Hematopoietic multipotent progenitor cell treated with erythropoietin and hydrocortisone succinate and interleukin-3 and kit ligand, for 17 days (in vitro differentiated cells): ENCODE results near the gene CELSR2.

Source experiments
- DNase-seq: peaks from one replicate; pipeline ENCODE4 v3.0.0-alpha.2; 2015; ENCODE audit warnings: low spot score

The CELSR2 gene

DNA sequence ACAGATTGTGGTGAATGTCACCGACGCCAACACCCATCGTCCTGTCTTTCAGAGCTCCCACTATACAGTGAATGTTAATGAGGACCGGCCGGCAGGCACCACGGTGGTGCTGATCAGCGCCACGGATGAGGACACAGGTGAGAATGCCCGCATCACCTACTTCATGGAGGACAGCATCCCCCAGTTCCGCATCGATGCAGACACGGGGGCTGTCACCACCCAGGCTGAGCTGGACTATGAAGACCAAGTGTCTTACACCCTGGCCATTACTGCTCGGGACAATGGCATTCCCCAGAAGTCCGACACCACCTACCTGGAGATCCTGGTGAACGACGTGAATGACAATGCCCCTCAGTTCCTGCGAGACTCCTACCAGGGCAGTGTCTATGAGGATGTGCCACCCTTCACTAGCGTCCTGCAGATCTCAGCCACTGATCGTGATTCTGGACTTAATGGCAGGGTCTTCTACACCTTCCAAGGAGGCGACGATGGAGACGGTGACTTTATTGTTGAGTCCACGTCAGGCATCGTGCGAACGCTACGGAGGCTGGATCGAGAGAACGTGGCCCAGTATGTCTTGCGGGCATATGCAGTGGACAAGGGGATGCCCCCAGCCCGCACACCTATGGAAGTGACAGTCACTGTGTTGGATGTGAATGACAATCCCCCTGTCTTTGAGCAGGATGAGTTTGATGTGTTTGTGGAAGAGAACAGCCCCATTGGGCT, 3.0 kb downstream of the CELSR2 start:
- no peak for DNase-seq

DNA sequence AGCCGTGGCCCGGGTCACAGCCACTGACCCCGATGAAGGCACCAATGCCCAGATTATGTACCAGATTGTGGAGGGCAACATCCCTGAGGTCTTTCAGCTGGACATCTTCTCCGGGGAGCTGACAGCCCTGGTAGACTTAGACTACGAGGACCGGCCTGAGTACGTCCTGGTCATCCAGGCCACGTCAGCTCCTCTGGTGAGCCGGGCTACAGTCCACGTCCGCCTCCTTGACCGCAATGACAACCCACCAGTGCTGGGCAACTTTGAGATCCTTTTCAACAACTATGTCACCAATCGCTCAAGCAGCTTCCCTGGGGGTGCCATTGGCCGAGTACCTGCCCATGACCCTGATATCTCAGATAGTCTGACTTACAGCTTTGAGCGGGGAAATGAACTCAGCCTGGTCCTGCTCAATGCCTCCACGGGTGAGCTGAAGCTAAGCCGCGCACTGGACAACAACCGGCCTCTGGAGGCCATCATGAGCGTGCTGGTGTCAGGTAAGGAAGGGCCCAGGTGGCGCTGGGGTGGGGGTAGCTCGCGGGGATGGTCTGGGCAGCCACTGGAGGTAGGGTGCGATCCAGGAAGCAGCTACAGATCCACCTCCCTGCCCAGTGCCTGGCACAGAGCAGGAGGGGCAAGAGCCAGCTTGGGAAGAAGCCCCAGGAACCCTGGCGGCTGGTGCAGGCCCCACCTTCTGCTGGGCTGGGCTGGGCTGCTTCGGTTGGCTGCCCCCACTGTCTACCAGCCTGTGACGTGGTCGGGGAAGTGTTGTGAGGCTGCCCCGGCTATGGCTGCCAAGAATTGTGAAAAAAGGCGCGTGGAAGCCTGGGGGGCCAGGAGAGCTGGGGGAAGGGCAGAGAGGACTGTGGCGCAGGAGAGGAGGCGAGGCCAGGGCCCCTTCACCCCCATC, 3.8 kb downstream of the CELSR2 start:
- DNase-seq, result no peak

DNA sequence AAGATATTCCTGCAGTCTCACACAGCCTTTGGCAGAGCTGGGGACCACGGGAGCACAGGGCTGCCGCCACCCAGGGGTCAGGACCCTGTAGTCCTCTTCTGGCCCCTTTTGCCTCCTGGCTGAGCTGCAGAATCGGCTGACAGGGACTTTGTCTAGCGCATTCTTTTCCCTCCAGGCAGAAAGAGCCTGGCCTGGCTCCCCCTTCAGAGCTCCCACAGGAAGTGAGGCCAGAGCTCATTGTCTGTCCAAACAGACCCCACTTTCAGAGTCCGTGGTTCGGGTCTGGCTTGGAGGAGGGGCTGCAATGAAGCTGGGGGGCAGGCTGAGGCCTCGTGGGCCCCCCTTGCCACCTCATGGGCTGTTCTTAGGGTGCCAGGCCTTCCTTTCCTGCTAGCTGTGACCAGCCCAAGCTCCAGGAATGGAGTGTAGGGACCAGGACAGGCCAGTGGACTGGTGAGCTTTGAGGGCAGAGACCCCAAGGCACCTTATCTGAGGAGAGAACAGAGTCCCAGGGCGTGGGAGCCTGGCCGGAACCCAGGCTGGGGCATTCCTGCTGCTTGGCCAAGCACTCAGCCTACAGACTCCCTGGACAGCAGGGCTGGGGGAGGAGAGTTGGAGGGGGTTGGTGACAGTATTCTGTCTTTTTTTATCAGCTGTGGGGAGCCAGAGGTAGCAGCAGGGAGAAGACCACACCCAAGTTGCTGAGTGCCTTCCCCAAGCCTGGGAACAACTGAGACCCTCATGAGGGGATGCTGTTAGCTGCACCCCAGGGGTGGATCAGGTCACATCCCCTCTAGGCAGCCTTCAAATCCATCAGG, 4.7 kb downstream of the CELSR2 start:
- no peak for DNase-seq

DNA sequence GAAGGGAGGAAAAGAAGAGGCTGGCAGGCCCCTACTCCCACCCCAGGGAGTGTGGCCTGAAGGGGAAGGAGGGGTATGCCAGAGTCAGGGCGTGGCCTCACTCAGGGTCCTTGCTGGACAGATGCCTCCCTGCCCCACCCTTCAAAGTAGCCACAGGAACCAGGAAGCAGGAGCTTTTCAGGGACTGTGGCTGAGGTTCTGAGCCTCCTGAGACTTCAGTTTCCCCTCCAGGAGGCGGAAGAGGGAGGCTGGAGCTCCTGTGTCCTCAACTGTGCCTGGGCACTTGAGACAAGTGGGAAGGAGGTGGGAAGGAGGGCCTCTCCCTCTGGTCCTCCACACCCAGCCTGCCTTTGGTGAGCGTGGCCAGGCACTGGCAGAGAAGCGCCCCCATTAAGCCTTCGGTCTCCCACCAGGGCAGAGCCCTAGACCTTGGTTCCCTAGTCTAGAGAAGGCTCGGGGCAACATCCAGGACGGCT, 5.3 kb downstream of the CELSR2 start:
- no peak for DNase-seq

DNA sequence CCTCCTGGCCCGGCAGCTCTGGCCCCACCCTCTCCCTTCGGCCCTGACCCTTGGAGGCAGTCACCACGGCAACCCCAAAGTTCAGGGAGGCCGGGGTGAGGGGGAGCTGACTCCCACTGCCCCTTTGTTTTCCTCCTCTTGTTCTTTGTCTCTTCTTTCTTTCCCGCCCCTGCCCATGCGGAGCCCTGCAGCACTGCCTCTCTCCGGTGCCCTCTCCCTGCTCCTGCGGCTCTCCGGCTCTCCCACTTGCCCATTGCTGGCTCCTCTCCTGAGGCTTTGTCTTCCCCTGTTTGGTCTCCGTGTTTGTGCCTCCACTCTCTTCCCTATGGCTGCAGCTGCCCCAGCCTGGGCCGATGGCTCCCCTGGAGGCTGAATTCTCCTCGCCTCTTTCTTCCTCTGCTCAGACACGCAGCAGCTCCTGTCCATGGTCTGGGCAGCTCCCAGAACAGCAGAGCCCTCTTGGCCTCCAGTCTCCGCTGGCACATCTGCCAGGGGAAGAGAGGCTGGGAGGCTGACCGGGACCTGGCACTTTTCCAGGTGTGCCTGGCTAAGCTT, 5.8 kb downstream of the CELSR2 start:
- DNase-seq, result no peak

DNA sequence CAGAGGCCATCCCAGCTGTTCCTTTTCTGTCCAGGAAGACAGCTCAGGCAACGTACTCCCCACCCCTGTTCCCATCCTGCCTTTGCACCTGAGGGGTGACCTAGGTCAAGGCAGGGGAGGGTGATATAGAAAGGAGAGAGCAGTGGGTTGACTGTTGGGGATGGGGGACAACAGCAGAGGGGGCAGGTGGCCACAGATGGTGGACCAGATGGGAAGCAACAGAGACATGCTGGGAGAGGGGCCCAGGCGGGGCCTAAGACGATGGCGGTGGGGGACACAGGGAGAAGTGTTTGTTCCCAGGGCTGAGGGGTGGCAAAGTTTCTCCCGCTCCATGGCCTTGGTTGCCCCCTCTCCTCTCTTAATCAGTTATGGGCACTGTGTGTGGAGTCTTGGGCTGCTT, 6.3 kb downstream of the CELSR2 start:
- no peak for DNase-seq

DNA sequence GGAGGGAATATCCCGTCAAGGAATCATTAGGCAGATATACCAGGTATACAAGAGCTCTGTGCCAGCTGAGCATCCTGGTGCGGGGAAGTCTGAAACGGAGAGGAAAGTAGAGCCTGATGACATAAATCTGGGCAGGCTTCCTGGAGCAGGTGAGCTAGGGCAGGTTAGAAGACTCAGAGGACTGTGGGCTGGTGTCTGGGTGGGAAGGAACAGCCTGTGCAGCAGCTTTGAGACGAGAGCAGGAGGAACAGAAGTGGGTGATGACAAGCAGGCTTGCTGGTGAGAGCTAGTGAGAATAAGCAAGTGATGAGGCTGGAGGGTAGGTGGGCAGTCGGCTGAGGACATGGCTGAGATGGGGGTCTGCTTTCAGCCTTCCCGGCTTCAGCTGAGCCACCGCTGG, 6.7 kb downstream of the CELSR2 start:
- DNase-seq, result no peak

DNA sequence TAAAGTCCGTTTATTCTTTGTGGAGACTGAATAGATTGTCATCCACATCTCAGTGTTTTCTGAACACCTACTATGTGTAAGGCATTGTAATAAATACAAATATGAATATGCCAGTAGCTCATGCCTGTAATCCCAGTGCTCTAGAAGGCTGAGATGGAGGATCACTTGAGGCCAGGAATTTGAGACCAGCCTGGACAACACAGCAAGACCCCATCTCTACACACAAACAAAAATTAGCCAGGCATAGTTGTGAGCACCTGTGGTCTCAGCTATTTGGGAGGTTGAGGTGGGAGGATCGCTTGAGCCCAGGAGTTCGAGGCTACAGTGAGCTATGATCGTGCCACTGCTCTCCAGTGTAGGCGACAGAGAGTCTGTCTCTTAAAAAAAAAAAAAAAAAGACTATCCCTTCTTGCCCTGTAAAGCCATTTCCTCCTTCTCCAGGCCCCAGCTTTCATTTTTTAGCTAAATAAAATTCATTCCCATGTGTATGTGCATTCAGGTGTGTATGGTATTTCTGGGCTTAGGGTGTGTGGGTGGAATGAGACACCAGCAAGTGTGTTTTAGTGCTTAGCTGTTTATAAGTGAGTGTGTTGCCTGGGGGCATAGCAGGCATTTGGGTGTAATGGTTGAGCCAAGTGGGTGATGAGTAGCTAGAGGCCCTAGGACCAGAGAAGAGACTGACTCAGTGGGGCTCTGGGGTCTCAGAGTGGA, 7.8 kb downstream of the CELSR2 start:
- no peak for DNase-seq

DNA sequence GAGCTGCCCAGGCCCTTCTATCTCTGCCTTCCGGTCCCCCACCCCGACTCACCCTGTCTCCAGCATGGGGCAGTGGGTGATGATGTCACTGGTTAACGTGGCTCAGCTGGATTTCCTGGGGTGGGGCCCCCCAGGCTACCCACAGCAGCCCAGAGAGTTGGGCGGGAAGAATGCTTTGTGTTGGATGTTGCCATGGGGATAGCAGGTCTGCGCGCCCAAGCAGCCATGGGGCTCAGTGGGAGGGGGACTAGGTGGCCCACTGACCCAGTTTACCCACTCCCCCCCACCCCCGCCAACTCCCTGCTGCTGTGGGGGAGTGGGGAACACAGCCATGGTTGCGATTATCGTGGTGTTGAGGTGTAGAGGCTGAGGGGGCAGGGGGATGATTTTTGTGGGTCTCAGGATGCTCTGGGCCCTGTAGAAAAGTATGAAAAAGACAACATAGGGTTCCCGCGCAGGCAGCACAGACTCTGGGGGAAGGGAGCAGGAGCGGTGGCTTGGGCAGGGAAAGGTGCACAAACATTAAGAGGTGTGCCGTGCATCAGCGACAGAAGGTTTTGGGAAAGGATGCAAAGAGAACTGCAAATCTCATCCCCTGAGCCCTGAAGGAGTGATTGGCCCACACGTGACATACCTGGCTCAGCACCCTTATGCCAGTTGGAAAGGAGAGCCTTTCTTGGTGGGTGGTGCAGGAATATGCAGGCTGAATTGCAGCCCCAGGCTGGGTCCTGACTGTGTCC, 8.5 kb downstream of the CELSR2 start:
- no peak for DNase-seq

DNA sequence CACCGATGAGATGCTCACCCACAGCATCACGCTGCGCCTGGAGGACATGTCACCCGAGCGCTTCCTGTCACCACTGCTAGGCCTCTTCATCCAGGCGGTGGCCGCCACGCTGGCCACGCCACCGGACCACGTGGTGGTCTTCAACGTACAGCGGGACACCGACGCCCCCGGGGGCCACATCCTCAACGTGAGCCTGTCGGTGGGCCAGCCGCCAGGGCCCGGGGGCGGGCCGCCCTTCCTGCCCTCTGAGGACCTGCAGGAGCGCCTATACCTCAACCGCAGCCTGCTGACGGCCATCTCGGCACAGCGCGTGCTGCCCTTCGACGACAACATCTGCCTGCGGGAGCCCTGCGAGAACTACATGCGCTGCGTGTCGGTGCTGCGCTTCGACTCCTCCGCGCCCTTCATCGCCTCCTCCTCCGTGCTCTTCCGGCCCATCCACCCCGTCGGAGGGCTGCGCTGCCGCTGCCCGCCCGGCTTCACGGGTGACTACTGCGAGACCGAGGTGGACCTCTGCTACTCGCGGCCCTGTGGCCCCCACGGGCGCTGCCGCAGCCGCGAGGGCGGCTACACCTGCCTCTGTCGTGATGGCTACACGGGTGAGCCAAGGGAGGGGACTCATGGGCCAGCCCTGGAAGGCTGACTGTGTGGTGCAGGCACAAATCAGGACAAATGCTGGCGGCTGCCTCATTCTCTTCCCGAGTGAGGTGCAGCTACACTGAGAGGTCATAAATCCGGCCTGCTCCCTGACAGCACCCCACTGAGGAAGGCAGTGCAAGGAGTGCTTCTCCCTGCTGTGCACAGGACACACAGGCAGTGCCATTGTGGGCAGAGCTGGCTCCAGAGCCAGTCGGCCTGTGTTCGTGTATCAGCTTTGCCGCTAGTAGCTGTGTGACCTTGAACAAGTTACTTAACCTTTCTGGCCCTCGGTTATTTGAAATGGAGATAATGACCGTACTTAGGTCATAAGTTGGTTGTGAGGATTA, 9.4 kb downstream of the CELSR2 start:
- DNase-seq, result no peak

DNA sequence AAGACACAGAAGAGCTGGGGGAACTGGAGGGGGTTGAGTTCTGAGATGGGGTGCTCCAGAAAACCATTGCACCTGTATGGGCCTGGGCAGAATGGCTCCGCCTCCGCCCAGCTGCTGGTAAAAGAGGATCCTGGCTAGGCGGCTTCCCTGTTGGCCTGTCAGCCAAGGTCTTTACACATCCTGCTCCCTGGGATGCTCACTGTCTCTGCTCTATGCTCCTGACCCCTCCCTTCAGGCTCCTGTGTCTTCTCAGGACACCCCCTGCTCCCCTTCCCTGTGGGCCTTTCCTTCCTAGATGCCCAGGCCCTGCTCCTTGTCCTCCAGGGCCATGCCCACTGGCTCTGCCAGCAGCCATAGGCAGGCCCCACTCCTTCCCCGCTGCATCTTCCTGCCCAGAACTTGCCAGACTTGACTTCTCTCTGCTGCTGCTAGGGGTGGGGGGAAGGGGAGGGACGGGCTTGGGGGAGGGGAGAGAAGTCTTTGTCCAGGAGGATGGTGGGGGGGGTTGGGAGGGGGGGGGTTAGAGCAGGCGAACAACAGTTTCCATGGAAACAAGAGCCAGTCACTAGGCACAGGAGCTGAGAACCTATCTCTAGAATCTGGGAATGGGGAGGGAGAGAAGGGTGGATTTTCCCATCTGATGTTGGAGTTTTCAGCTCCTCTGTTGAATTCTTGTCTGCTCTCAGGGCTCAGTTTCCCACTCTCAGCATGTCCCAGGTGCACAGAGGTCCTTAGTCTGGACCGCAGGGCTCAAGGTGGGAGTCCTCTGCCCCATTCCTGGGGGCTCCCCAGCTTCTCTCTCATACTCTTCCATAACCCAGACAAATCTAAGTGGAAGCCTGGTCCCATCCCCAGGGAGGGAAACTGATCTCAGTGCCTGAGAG, 10.6 kb downstream of the CELSR2 start:
- DNase-seq, result no peak

DNA sequence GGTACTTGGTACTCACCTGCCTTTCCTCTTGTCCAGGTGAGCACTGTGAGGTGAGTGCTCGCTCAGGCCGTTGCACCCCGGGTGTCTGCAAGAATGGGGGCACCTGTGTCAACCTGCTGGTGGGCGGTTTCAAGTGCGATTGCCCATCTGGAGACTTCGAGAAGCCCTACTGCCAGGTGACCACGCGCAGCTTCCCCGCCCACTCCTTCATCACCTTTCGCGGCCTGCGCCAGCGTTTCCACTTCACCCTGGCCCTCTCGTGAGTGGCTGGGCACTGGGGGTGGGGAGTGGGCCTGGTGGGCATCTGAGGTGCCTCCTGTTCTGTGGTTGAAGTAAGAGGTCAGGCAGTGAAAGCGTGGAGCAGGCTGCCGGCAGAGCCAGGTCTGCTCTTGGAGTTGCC, 11.7 kb downstream of the CELSR2 start:
- DNase-seq, result no peak

DNA sequence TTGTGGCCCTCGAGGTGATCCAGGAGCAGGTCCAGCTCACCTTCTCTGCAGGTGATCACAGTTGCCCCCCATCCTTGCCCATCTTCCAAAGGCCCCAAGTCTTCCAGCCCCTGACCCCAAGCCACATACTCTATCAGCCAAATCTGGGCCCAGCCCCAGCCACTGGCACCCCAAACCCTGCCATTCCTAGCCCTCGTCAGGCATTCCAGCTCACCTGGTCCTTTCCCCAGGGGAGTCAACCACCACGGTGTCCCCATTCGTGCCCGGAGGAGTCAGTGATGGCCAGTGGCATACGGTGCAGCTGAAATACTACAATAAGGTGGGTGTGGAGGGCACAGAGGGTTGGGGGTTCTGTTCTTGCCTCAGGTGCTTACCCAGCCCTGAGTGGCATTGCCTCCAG, 12.2 kb downstream of the CELSR2 start:
- no peak for DNase-seq

DNA sequence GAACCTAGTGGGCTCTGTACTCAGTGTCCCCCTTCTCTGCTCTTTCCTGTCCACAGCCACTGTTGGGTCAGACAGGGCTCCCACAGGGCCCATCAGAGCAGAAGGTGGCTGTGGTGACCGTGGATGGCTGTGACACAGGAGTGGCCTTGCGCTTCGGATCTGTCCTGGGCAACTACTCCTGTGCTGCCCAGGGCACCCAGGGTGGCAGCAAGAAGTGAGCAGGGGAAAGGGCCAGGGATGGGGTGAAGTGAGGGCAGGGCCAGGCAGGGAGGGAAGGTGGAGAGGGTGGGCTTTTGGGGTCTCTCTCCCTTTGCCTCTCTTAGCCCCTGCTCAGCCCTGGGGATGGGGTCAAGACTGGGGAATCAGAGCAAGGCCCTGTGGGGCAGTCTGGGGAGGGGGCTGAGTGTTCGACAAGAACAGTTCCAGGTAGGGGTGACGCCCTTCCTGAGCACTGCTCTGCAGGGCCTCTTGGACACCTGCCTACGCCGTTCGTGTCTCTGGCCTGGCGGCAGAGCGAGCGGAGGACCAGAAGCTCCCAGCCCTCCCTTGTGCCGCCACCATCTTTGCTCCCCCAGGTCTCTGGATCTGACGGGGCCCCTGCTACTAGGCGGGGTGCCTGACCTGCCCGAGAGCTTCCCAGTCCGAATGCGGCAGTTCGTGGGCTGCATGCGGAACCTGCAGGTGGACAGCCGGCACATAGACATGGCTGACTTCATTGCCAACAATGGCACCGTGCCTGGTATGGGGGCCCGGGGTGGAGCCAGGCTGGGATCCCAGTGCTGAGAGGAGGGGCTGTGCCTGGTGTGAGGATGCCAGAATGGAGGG, 13.1 kb downstream of the CELSR2 start:
- no peak for DNase-seq

DNA sequence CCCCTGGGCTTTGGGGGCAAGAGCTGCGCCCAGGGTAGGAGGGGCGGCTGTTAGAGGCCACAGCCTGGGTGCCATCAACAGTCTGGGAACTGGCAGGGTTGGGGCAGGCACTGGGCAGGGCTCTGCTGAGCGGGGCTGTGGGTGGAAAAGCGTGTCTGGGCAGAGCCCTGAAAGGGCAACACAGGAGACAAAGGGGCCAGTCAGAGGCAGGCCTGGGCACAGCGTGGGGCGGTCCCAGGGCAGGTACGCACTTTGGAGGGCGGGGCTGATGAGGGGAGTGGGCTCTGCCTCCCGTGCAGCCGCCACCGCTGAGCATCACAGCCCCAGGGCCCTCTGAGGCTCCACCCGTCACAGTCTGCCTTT, 13.9 kb downstream of the CELSR2 start:
- no peak for DNase-seq

DNA sequence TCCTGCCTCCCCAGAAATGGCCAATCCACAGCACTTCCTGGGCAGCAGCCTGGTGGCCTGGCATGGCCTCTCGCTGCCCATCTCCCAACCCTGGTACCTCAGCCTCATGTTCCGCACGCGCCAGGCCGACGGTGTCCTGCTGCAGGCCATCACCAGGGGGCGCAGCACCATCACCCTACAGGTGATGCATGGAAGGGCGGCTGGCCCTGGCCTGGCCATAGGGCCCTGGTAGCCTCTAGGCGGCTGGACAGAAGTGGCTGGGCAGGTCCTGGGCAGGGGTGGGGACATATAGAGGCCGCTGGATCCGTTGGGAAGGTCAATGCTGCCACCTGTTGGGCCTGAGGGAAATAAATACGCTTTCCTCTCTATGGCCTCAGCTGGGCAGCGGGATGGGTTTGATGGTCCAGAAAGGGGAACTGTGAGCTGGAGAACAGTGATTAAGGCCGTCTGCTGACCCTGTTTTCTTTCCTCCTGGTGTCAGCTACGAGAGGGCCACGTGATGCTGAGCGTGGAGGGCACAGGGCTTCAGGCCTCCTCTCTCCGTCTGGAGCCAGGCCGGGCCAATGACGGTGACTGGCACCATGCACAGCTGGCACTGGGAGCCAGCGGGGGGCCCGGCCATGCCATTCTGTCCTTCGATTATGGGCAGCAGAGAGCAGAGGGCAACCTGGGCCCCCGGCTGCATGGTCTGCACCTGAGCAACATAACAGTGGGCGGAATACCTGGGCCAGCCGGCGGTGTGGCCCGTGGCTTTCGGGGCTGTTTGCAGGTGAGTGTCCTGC, 14.4 kb downstream of the CELSR2 start:
- peak; percentile 77 for DNase-seq

DNA sequence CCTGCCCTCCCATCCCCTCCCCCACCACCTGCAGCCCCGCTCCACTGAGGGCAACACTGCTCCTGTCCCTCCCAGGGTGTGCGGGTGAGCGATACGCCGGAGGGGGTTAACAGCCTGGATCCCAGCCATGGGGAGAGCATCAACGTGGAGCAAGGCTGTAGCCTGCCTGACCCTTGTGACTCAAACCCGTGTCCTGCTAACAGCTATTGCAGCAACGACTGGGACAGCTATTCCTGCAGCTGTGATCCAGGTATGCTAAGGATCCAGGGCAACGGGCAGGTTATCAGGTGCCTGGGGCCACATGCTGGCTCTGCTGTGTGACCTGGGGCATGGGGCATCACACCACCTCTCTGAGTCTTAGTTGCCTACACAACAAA, 15.0 kb downstream of the CELSR2 start:
- DNase-seq, result no peak
